DOHH2 (cell line): ENCODE results near the gene TMEM141.
"Not testable (repeated sequence)": the region's sequence is repeated elsewhere in the genome, so short reads cannot be mapped to it uniquely, and the experiment has no call there.

Source experiments
- EZH2phosphoT487 ChIP-seq: fragments of 200-600 bp; sonication (generic); IDR thresholded peaks from 2 replicates; pipeline ENCODE4 v1.6.1; 2017; ENCODE audit warnings: borderline replicate concordance, mild to moderate bottlenecking, antibody characterized with exemption, low read length, moderate library complexity, mixed read lengths
- TF ChIP-seq, protein P1 (sequence below): fragments of 200-600 bp; sonication (generic); IDR thresholded peaks from one replicate; pipeline ENCODE4 v1.5.1; 2014; ENCODE audit warnings: antibody characterized with exemption, mild to moderate bottlenecking, low read depth, low read length; ENCODE audit not compliant: poor library complexity, severe bottlenecking

DNA sequence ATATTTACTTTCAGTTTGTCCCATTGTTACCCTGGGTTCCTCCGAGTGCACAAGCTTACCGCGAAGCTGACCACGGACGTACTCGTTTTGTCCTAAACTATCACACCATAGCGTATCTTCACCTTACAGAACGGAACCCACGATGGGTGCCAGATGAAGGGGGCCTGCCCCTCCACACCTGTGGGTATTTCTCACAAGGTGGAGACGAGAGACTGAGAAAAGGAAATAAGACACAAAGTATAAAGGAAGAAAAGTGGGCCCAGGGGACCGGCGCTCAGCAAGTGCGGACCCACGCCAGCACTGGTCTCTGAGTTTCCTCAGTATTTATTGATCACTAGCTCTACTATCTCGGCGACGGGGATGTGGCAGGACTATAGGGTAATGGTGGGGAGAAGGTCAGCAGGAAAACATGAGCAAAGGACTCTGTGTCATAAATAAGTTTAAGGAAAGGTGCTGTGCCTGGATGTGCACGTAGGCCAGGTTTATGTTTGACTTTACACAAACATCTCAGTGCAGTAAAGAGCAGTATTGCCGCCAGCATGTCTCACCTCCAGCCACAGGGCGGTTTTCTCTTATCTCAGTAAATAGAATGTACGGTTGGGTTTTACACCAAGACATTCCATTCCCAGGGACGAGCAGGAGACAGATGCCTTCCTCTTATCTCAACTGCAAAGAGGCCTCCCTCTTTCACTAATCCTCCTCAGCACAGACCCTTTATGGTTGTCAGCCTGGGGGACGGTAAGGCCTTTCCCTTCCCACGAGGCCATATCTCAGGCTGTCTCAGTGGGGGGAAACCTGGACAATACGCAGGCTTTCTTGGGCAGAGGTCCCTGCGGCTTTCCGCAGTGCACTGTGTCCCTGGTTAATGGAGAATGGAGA is 2.3 kb upstream of the TMEM141 start:
- TF ChIP-seq, protein P1, sequence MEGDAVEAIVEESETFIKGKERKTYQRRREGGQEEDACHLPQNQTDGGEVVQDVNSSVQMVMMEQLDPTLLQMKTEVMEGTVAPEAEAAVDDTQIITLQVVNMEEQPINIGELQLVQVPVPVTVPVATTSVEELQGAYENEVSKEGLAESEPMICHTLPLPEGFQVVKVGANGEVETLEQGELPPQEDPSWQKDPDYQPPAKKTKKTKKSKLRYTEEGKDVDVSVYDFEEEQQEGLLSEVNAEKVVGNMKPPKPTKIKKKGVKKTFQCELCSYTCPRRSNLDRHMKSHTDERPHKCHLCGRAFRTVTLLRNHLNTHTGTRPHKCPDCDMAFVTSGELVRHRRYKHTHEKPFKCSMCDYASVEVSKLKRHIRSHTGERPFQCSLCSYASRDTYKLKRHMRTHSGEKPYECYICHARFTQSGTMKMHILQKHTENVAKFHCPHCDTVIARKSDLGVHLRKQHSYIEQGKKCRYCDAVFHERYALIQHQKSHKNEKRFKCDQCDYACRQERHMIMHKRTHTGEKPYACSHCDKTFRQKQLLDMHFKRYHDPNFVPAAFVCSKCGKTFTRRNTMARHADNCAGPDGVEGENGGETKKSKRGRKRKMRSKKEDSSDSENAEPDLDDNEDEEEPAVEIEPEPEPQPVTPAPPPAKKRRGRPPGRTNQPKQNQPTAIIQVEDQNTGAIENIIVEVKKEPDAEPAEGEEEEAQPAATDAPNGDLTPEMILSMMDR, result not testable (repeated sequence)
- TF ChIP-seq EZH2phosphoT487, result not testable (repeated sequence)
